DND-41 (cell line): ENCODE measurements around the gene NCAM2.
A peak's percentile ranks its signal among the peaks of the same experiment; 100 is the strongest.

Experiments used
- ATAC-seq: fragments of 200-7000 bp; cut with Tn5 transposase; 3 replicates; pipeline ENCODE4 v1.9.1; 2021; ENCODE audit warnings: low read depth; ENCODE audit not compliant: insufficient read depth
- DNase-seq: peaks from one replicate; pipeline ENCODE4 v3.0.0-alpha.2; 2020
- H2AFZ ChIP-seq: 2 replicates; pipeline ENCODE4 v1.6.0; 2012; ENCODE audit warnings: low read depth, low read length
- H3K27ac ChIP-seq: 2 replicates; pipeline ENCODE4 v1.5.1; 2012; ENCODE audit warnings: low read length, inconsistent platforms
- H3K27me3 ChIP-seq: fragments of 200-600 bp; sonication (generic); 2 replicates; pipeline ENCODE4 v1.6.0; 2012; ENCODE audit warnings: low read length, mild to moderate bottlenecking, inconsistent platforms; ENCODE audit not compliant: insufficient read depth, poor library complexity
- H3K36me3 ChIP-seq: 2 replicates; pipeline ENCODE4 v1.5.1; 2012; ENCODE audit warnings: low read length, inconsistent platforms; ENCODE audit not compliant: insufficient read depth
- H3K4me1 ChIP-seq: 2 replicates; pipeline ENCODE4 v1.5.1; 2012; ENCODE audit warnings: mild to moderate bottlenecking, low read length; ENCODE audit not compliant: insufficient read depth
- H3K4me2 ChIP-seq: 2 replicates; pipeline ENCODE4 v1.6.0; 2012; ENCODE audit warnings: mild to moderate bottlenecking, moderate library complexity, low read length, inconsistent platforms; ENCODE audit not compliant: insufficient read depth
- H3K4me3 ChIP-seq, 2 experiments: fragments of 200-600 bp in 1 of 2; shearing (Covaris generic) in 1 of 2; 2 replicates each; pipeline ENCODE4 v1.5.1; 2012 to 2016; ENCODE audit warnings: inconsistent platforms in 2 of 2, low read length in 2 of 2, mild to moderate bottlenecking in 2 of 2, low read depth in 1 of 2, moderate library complexity in 1 of 2
- H3K79me2 ChIP-seq: 2 replicates; pipeline ENCODE4 v1.6.0; 2012; ENCODE audit warnings: low read length, inconsistent platforms; ENCODE audit not compliant: insufficient read depth
- H3K9ac ChIP-seq: 2 replicates; pipeline ENCODE4 v1.6.0; 2012; ENCODE audit warnings: low read depth, mild to moderate bottlenecking, inconsistent platforms, low read length, moderate library complexity
- H3K9me3 ChIP-seq: 2 replicates; pipeline ENCODE4 v1.5.1; 2012; ENCODE audit warnings: low read length, moderate library complexity, mild to moderate bottlenecking, inconsistent platforms; ENCODE audit not compliant: insufficient read depth, severe bottlenecking
- H4K20me1 ChIP-seq: 2 replicates; pipeline ENCODE4 v1.6.0; 2012; ENCODE audit warnings: low read length; ENCODE audit not compliant: insufficient read depth
- CTCF ChIP-seq: IDR thresholded peaks from 2 replicates; pipeline ENCODE4 v1.5.1; 2012; ENCODE audit warnings: borderline replicate concordance, low read length, moderate library complexity, mild to moderate bottlenecking; ENCODE audit not compliant: poor library complexity, severe bottlenecking; ENCODE audit errors: extremely low read depth
- EZH2 ChIP-seq: IDR thresholded peaks from 3 replicates; pipeline ENCODE4 v1.6.1; 2012; ENCODE audit warnings: borderline replicate concordance, low read depth, mild to moderate bottlenecking, moderate library complexity, low read length, inconsistent platforms; ENCODE audit not compliant: severe bottlenecking

Gene NCAM2

GRCh38 chr21:20968391-20968790 is 29.8 kb upstream of the NCAM2 start:
- no peak overlapping the region for H3K4me3 ChIP-seq
- no peaks in the 10 kb centered on the region for H3K27me3 ChIP-seq
- no peak overlapping the region for H3K27ac ChIP-seq
- DNase-seq (no peak), ATAC-seq (no peak)
- H3K79me2 ChIP-seq = no peaks in the 10 kb centered on the region
- no peak overlapping the region for H3K4me2 ChIP-seq
- no peaks in the 10 kb centered on the region for H4K20me1 ChIP-seq
- H2AFZ ChIP-seq = no peak overlapping the region
- no peaks in the 10 kb centered on the region for H3K9me3 ChIP-seq
- TF ChIP-seq EZH2 (no peak), CTCF (no peak)
- H3K36me3 ChIP-seq = no peaks in the 10 kb centered on the region
- no peak overlapping the region for H3K9ac ChIP-seq
- no peaks in the 10 kb centered on the region for H3K4me1 ChIP-seq

- H4K20me1 ChIP-seq = no peaks in the 10 kb centered on the region
- H3K9ac ChIP-seq = no peak overlapping the region
- no peak for DNase-seq
- no peak for TF ChIP-seq CTCF
- TF ChIP-seq EZH2 = no peak
- no peaks in the 10 kb centered on the region for H3K4me1 ChIP-seq
- no peaks in the 10 kb centered on the region for H3K27me3 ChIP-seq
- no peaks in the 10 kb centered on the region for H3K79me2 ChIP-seq
- H3K4me2 ChIP-seq = no peak overlapping the region
- no peak for ATAC-seq
- no peak overlapping the region for H2AFZ ChIP-seq
- H3K9me3 ChIP-seq = no peaks in the 10 kb centered on the region
- no peak overlapping the region for H3K27ac ChIP-seq
- H3K4me3 ChIP-seq = no peak overlapping the region
- no peaks in the 10 kb centered on the region for H3K36me3 ChIP-seq
Observed at GRCh38 chr21:20970691-20971090, 27.5 kb upstream of the NCAM2 start.

- no peak overlapping the region for H2AFZ ChIP-seq
- H3K27ac ChIP-seq = no peak overlapping the region
- H3K36me3 ChIP-seq = no peaks in the 10 kb centered on the region
- no peaks in the 10 kb centered on the region for H4K20me1 ChIP-seq
- no peaks in the 10 kb centered on the region for H3K4me1 ChIP-seq
- no peak overlapping the region for H3K4me3 ChIP-seq
- TF ChIP-seq CTCF = peak; percentile 49
- no peak for TF ChIP-seq EZH2
- H3K9me3 ChIP-seq = no peaks in the 10 kb centered on the region
- no peaks in the 10 kb centered on the region for H3K27me3 ChIP-seq
- no peak overlapping the region for H3K9ac ChIP-seq
- peak; percentile 66; the same call in 2 of the 3 replicates for ATAC-seq
- no peak overlapping the region for H3K4me2 ChIP-seq
- peak; percentile 50 for DNase-seq
- no peaks in the 10 kb centered on the region for H3K79me2 ChIP-seq
Observed at GRCh38 chr21:20971296-20971921, 26.8 kb upstream of the NCAM2 start.
